HepG2 (cell line): ENCODE results near the gene COL8A2. TPM values are rescaled to one million over a fixed set of nuclear protein-coding genes. Genes with fewer than 3 reads are reported as not detected.

ENCODE experiments used
- ATAC-seq: fragments of 200-7000 bp; cut with Tn5 transposase; 3 replicates; pipeline ENCODE4 v1.9.1; 2020; ENCODE audit warnings: mild to moderate bottlenecking, moderate library complexity
- BruUV-seq: library from RNA; stranded (reverse); fragments of 400-500 nt; replicated peaks from 2 replicates; lab custom pipeline; 2021; lab: Mats Ljungman, UMichigan
- CTCF ChIA-PET: fragments of 300-600 bp; formaldehyde crosslinking; extraction: SDS; loops from one replicate; lab custom pipeline; 2021; ENCODE audit warnings: low total read pairs, inconsistent platforms, low intra/inter-chr PET ratio; lab: Yijun Ruan, JAX
- POLR2A ChIA-PET: fragments of 350-600 bp; sonication (Branson Sonifier 250); formaldehyde crosslinking; loops from one replicate; lab custom pipeline; 2020; ENCODE audit warnings: antibody characterized with exemption, inconsistent platforms; lab: Yijun Ruan, JAX
- DNase-seq: peaks from one replicate; pipeline ENCODE4 v3.0.0-alpha.2; 2015; ENCODE audit warnings: low spot score
- FAIRE-seq: peaks from 3 replicates; lab custom pipeline; 2011; peaks lifted over from hg19 to GRCh38; lab: Jason Lieb, UNC
- H2AFZ ChIP-seq: one replicate; pipeline ENCODE4 v1.6.1; 2011; ENCODE audit warnings: low read length, inconsistent platforms
- H3K27ac ChIP-seq: fragments of 300-600 bp; 3 replicates; pipeline ENCODE4 v1.8.0; 2011; ENCODE audit warnings: mixed run types, mild to moderate bottlenecking, mixed read lengths, low read length, inconsistent platforms; ENCODE audit not compliant: insufficient read depth; ENCODE audit errors: extremely low read length
- H3K27me3 ChIP-seq, 2 experiments: fragments of 200-600 bp in 1 of 2; 2 replicates in 1 of 2; 3 replicates in 1 of 2; pipeline versions ENCODE4 v1.6.0 to v1.8.0; 2011; ENCODE audit warnings: low read length in 2 of 2, mild to moderate bottlenecking in 2 of 2, moderate library complexity in 2 of 2, inconsistent platforms in 1 of 2; ENCODE audit not compliant: insufficient read depth in 2 of 2, control insufficient read depth in 1 of 2
- H3K36me3 ChIP-seq, 2 experiments: fragments of 200-600 bp in 1 of 2; replicated peaks in 1 of 2; 2 replicates in 1 of 2; 3 replicates in 1 of 2; pipeline versions ENCODE4 v1.5.1 to v1.8.0; 2011; ENCODE audit warnings: low read length in 2 of 2, inconsistent platforms in 1 of 2; ENCODE audit not compliant: insufficient read depth in 2 of 2, control insufficient read depth in 1 of 2
- H3K4me1 ChIP-seq: 2 replicates; pipeline ENCODE4 v1.5.1; 2012; ENCODE audit warnings: low read length, inconsistent platforms; ENCODE audit not compliant: insufficient read depth
- H3K4me2 ChIP-seq: 2 replicates; pipeline ENCODE4 v1.6.0; 2011; ENCODE audit warnings: low read depth, low read length, inconsistent platforms
- H3K4me3 ChIP-seq, 3 experiments: fragments of 200-600 bp in 1 of 3; sonication (generic), shearing (Covaris generic) in 1 of 3; replicated peaks in 1 of 3; 2 replicates each; pipeline ENCODE4 v1.5.1; 2011 to 2016; ENCODE audit warnings: low read length in 3 of 3, inconsistent platforms in 2 of 3, low read depth in 2 of 3, mild to moderate bottlenecking in 2 of 3, control low read depth in 1 of 3, mixed read lengths in 1 of 3; ENCODE audit not compliant: insufficient read depth in 1 of 3
- H3K79me2 ChIP-seq: one replicate; pipeline ENCODE4 v1.6.1; 2011; ENCODE audit warnings: low read length, inconsistent platforms; ENCODE audit not compliant: insufficient read depth
- H3K9ac ChIP-seq: 2 replicates; pipeline ENCODE4 v1.6.0; 2011; ENCODE audit warnings: mild to moderate bottlenecking, low read depth, low read length, inconsistent platforms; ENCODE audit not compliant: insufficient read depth
- H3K9me3 ChIP-seq: 2 replicates; pipeline ENCODE4 v1.5.1; 2012; ENCODE audit warnings: mild to moderate bottlenecking, low read length
- H4K20me1 ChIP-seq: 2 replicates; pipeline ENCODE4 v1.6.0; 2011; ENCODE audit warnings: inconsistent platforms, mild to moderate bottlenecking, low read length, moderate library complexity; ENCODE audit not compliant: insufficient read depth
- CENPT ChIP-seq: sonication (generic); formaldehyde crosslinking; IDR thresholded peaks from 2 replicates; pipeline ENCODE4 v1.8.0; 2022; ENCODE audit warnings: low read depth, mild to moderate bottlenecking, moderate library complexity, missing genetic modification reagents
- CREB1 ChIP-seq, 2 experiments: fragments of 450-650 bp in 1 of 2; IDR thresholded peaks; 2 replicates each; pipeline ENCODE4 v1.6.1; 2016 to 2017; ENCODE audit warnings: control low read depth in 1 of 2, mild to moderate bottlenecking in 1 of 2, missing compliant biosample characterization in 1 of 2, missing genetic modification characterization in 1 of 2
- GPBP1L1 ChIP-seq: sonication (generic); formaldehyde crosslinking; IDR thresholded peaks from 2 replicates; pipeline ENCODE4 v1.5.0; 2020; ENCODE audit warnings: mild to moderate bottlenecking, missing genetic modification reagents
- HMGA1 ChIP-seq: sonication (generic); formaldehyde crosslinking; conservative IDR thresholded peaks from 2 replicates; pipeline ENCODE4 v1.4.0; 2020; ENCODE audit warnings: missing genetic modification reagents
- KLF9 ChIP-seq: IDR thresholded peaks from 2 replicates; pipeline ENCODE4 v1.6.1; 2016; ENCODE audit warnings: low read depth
- MTERF4 ChIP-seq: sonication (generic); formaldehyde crosslinking; IDR thresholded peaks from 2 replicates; pipeline ENCODE4 v1.8.0; 2023; ENCODE audit warnings: mild to moderate bottlenecking, missing genetic modification reagents
- MXD4 ChIP-seq: IDR thresholded peaks from 2 replicates; pipeline ENCODE4 v1.6.1; 2016; ENCODE audit warnings: mild to moderate bottlenecking, missing biosample characterization, missing genetic modification reagents
- NR2F1 ChIP-seq, 2 experiments: fragments of 450-650 bp in 1 of 2; formaldehyde crosslinking in 1 of 2; IDR thresholded peaks; 2 replicates each; pipeline versions ENCODE4 v1.5.0 to v1.6.1; 2016 to 2020; ENCODE audit warnings: mild to moderate bottlenecking in 1 of 2, missing compliant biosample characterization in 1 of 2, missing genetic modification reagents in 1 of 2, moderate library complexity in 1 of 2
- NR2F6 ChIP-seq, 2 experiments: IDR thresholded peaks; 2 replicates each; pipeline ENCODE4 v1.6.1; 2016; ENCODE audit warnings: antibody characterized with exemption in 1 of 2, mild to moderate bottlenecking in 1 of 2
- RAD21 ChIP-seq: fragments of 450-650 bp; formaldehyde crosslinking; IDR thresholded peaks from 2 replicates; pipeline ENCODE4 v1.5.0; 2020; ENCODE audit warnings: mild to moderate bottlenecking
- SOX5 ChIP-seq: IDR thresholded peaks from 2 replicates; pipeline ENCODE4 v1.6.1; 2016; ENCODE audit warnings: borderline replicate concordance
- ZNF180 ChIP-seq: sonication (generic); formaldehyde crosslinking; IDR thresholded peaks from 2 replicates; pipeline ENCODE4 v1.4.0; 2020; ENCODE audit warnings: low read depth, missing genetic modification reagents, borderline replicate concordance
- ZNF3 ChIP-seq: IDR thresholded peaks from 2 replicates; pipeline ENCODE4 v1.7.0; 2017; ENCODE audit warnings: inconsistent platforms
- ZNF30 ChIP-seq: sonication (generic); formaldehyde crosslinking; IDR thresholded peaks from 2 replicates; pipeline ENCODE4 v1.5.0; 2020; ENCODE audit warnings: mild to moderate bottlenecking, missing genetic modification reagents
- WGBS: methylation state at CpG from one replicate; pipeline ENCODE4 v1.1.6; 2017; ENCODE audit warnings: low lambda C conversion rate; 5-methylcytosine and 5-hydroxymethylcytosine counted together
- in situ Hi-C: cut with HindIII; loops from 2 replicates; pipeline ENCODE4 v1.10.0; 2017; ENCODE audit warnings: low pct_unique_long_range_greater_than_20kb; ENCODE audit not compliant: extremely low pct_ligation_motif_present
- intact Hi-C: fragments of 100-400 bp; cut with micrococcal nuclease; formaldehyde crosslinking; loops from one replicate; pipeline ENCODE4 v1.10.0; 2022; ENCODE audit not compliant: unreplicated experiment
- polyA plus RNA-seq, 8 experiments: library from polyadenylated mRNA; depleted of rRNA in 3 of 8; stranded (reverse) in 7 of 8; unstranded in 1 of 8; fragments of >200 nt; fragmentation: Illumina TruSeq in 4 of 8; extraction: Trizol in 4 of 8; gene quantifications; 2 replicates each; pipeline versions ENCODE4 v1.2.1 to v1.2.3, GENCODE V29; 2011 to 2016; ENCODE audit warnings: low read depth in 4 of 8, missing spikeins in 1 of 8, mixed read lengths in 1 of 8; ENCODE audit not compliant: insufficient read depth in 1 of 8
- total RNA-seq, 5 experiments: library from RNA; depleted of rRNA; stranded (reverse); fragments of >200 nt; fragmentation: Illumina TruSeq; extraction: Trizol; gene quantifications; 2 replicates each; pipeline ENCODE4 v1.2.3, GENCODE V29; 2016; ENCODE audit warnings: low read depth in 1 of 5
- TF ChIP-seq, protein P1 (sequence below): sonication (generic); formaldehyde crosslinking; IDR thresholded peaks from 2 replicates; pipeline ENCODE4 v1.5.1; 2020; ENCODE audit warnings: missing genetic modification reagents, mild to moderate bottlenecking, borderline replicate concordance

Gene COL8A2
- total and polyA plus RNA-seq, 2 of the 13 experiments (the other 11 are each of a cell fraction or from before 2014, with no cell fraction given) = 0.13 to 0.24 TPM

DNA sequence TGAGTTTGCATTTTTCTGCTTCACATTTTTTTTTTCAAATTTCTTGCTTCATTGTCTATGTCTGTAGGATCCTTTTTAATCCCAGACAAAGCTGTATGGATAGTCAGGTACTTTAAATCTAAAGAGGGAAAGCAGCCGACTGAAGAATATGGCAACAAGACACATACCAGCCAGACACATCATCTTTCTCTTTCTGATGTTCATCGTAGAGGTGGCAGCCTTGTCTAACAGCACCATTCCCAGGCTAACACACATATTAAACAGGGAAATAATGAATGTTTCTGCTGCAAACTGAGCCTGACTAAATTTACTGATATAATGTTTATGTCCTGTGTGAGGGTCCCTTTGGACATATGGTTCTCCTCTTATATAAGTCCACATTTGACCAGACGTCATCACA is 44.8 kb downstream of the COL8A2 start:
- no peak overlapping the region for H3K4me2 ChIP-seq
- H3K27me3 ChIP-seq = peaks cover 0 to 2% of the 10 kb centered on the region in 2 experiments; a peak in 1 of 5 replicates
- intact Hi-C loops (no loop called here), in situ Hi-C loops (no loop called here)
- CTCF ChIA-PET = no interaction called here
- BruUV-seq = no TSS peak
- FAIRE-seq (no peak), DNase-seq (no peak), ATAC-seq (no peak)
- H4K20me1 ChIP-seq = no peaks in the 10 kb centered on the region
- WGBS = 47% methylated on average over 3 of the region's 3 CpGs
- no peak overlapping the region for H3K9ac ChIP-seq
- no peak overlapping the region for H3K27ac ChIP-seq
- H3K4me3 ChIP-seq = no peak overlapping the region
- TF ChIP-seq ZNF30 (CRISPR knock-in tag) = no peak
- TF ChIP-seq HMGA1 (CRISPR knock-in tag) = no peak
- POLR2A ChIA-PET = no interaction called here
- H3K79me2 ChIP-seq = no peaks in the 10 kb centered on the region
- H2AFZ ChIP-seq = no peak overlapping the region
- H3K9me3 ChIP-seq = no peaks in the 10 kb centered on the region
- 0 out of 2 replicates have a peak, but pooled peaks cover 7% of the 10 kb centered on the region for H3K4me1 ChIP-seq
- H3K36me3 ChIP-seq = no peaks in the 10 kb centered on the region

DNA sequence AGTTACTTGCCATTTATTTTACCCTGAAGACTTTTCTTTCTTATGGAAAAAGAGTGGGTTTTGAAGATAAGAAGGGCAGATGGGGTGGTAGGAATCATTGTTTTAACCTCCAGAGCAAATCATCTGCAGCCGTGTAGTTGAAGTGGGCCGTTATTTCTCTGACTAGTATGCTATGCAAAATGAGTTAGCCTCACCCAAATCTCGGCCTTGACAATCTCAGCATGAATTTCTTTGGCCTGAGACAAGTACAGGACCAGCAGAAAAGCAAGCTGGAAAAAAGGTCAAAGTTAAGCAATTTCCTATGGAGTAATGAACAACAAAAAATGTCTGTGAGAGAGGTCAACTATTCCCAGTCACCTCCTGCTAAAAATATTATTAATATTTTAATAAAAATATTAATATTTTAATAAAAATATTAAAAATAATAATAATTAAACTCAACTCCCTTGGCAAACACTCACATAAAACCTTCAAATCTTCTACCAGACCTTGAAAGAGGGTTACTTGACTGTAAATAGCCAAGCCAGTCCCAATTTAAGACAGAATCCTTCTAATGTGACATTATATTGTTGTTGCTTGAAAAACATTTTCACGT is 47.9 kb downstream of the COL8A2 start:
- no peak overlapping the region for H3K27ac ChIP-seq
- intact Hi-C loops = no loop called here
- H2AFZ ChIP-seq = no peak overlapping the region
- POLR2A ChIA-PET = no interaction called here
- no peaks in the 10 kb centered on the region for H3K36me3 ChIP-seq
- 0 out of 2 replicates have a peak, but pooled peaks cover 2% of the 10 kb centered on the region for H3K4me1 ChIP-seq
- DNase-seq (no peak), FAIRE-seq (no peak), ATAC-seq (no peak)
- H3K27me3 ChIP-seq = no peaks in the 10 kb centered on the region
- no peak overlapping the region for H3K4me2 ChIP-seq
- H3K9me3 ChIP-seq = no peaks in the 10 kb centered on the region
- no TSS peak for BruUV-seq
- in situ Hi-C loops = no loop called here
- 11% methylated on average over 4 of the region's 4 CpGs for WGBS
- H3K4me3 ChIP-seq = no peak overlapping the region
- no peak overlapping the region for H3K9ac ChIP-seq
- H3K79me2 ChIP-seq = no peaks in the 10 kb centered on the region
- H4K20me1 ChIP-seq = no peaks in the 10 kb centered on the region
- CTCF ChIA-PET = no interaction called here
- TF ChIP-seq GPBP1L1 (CRISPR knock-in tag) (no peak), NR2F6 (IDR thresholded peaks at IDR 0.05) (no peak), NR2F6 (CRISPR knock-in tag; IDR thresholded peaks at IDR 0.05) (no peak), RAD21 (CRISPR knock-in tag) (no peak), ZNF3 (CRISPR knock-in tag) (no peak), KLF9 (CRISPR knock-in tag) (no peak), MXD4 (no peak), SOX5 (no peak), ZNF180 (no peak), CENPT (CRISPR knock-in tag) (no peak), CREB1 (IDR thresholded peaks at IDR 0.05) (no peak), CREB1 (CRISPR knock-in tag; IDR thresholded peaks at IDR 0.05) (no peak), NR2F1 (CRISPR knock-in tag; IDR thresholded peaks at IDR 0.05) (no peak), MTERF4 (CRISPR knock-in tag) (no peak)
- TF ChIP-seq, protein P1, sequence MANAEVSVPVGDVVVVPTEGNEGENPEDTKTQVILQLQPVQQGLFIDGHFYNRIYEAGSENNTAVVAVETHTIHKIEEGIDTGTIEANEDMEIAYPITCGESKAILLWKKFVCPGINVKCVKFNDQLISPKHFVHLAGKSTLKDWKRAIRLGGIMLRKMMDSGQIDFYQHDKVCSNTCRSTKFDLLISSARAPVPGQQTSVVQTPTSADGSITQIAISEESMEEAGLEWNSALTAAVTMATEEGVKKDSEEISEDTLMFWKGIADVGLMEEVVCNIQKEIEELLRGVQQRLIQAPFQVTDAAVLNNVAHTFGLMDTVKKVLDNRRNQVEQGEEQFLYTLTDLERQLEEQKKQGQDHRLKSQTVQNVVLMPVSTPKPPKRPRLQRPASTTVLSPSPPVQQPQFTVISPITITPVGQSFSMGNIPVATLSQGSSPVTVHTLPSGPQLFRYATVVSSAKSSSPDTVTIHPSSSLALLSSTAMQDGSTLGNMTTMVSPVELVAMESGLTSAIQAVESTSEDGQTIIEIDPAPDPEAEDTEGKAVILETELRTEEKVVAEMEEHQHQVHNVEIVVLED (CRISPR knock-in tag) = no peak
